Ovary (tissue), 9 donors: ENCODE data around the gene SYT11. TPM values are rescaled to one million over a fixed set of nuclear protein-coding genes. Genes with fewer than 3 reads are reported as not detected.
"Not testable (repeated sequence)": the region's sequence is repeated elsewhere in the genome, so short reads cannot be mapped to it uniquely, and the experiment has no call there.

ENCODE experiments used
- DNase-seq, 5 donors: peaks; one replicate each; pipeline ENCODE4 v3.0.0-alpha.2; 2019 to 2020
- H3K27ac ChIP-seq, 2 donors: fragments of 200-600 bp; one replicate each; pipeline versions ENCODE4 v1.5.1 to v1.8.0; 2019 to 2022
- H3K27me3 ChIP-seq: fragments of 200-600 bp; one replicate; pipeline ENCODE4 v1.8.0; 2022
- H3K36me3 ChIP-seq: fragments of 200-600 bp; sonication (generic); one replicate; pipeline ENCODE4 v1.5.1; 2019
- H3K4me1 ChIP-seq: one replicate; pipeline ENCODE4 v1.8.1; 2013; ENCODE audit warnings: mild to moderate bottlenecking, moderate library complexity; ENCODE audit not compliant: insufficient read depth
- H3K4me3 ChIP-seq: fragments of 200-600 bp; sonication (generic); one replicate; pipeline ENCODE4 v1.5.1; 2017
- H3K9me3 ChIP-seq, 2 donors: fragments of 200-600 bp in 1 of 2; sonication (generic) in 1 of 2; one replicate each; pipeline versions ENCODE4 v1.5.1 to v1.8.1; 2013 to 2019; ENCODE audit warnings: mild to moderate bottlenecking in 1 of 2, moderate library complexity in 1 of 2
- CTCF ChIP-seq, 3 donors: fragments of 450-650 bp in 2 of 3; fragments of 200-600 bp in 1 of 3; IDR thresholded peaks; one replicate each; pipeline versions ENCODE4 v1.5.1 to v1.8.0; 2016 to 2022; ENCODE audit warnings: antibody characterized with exemption in 3 of 3, mild to moderate bottlenecking in 1 of 3
- EP300 ChIP-seq: sonication (generic); formaldehyde crosslinking; IDR thresholded peaks from one replicate; pipeline ENCODE4 v1.6.1; 2017; ENCODE audit warnings: antibody characterized with exemption
- POLR2A ChIP-seq: fragments of 450-650 bp; IDR thresholded peaks from one replicate; pipeline ENCODE4 v1.6.1; 2017; ENCODE audit warnings: antibody characterized with exemption, mild to moderate bottlenecking, moderate library complexity
- WGBS, 3 donors: extraction: QIAGEN DNeasy Blood & Tissue Kit in 1 of 3; methylation state at CpG; one replicate each; pipeline versions ENCODE4 v1.1.5 to v1.1.7; 2013 to 2017; 5-methylcytosine and 5-hydroxymethylcytosine counted together
- intact Hi-C, 4 donors: fragments of 100-400 bp; cut with DNase I; formaldehyde crosslinking; loops; one replicate each; pipeline versions ENCODE4 v1.11.0 to v1.15.1; 2022 to 2023
- polyA plus RNA-seq, 2 donors: library from polyadenylated mRNA; stranded (reverse); fragments of 200-250 nt in 1 of 2; fragments of 350-450 nt in 1 of 2; fragmentation: Illumina TruSeq in 1 of 2; extraction: RNeasy Lipid Tissue Mini Kit (QIAGEN cat#74804) in 1 of 2; gene quantifications; one replicate each; pipeline ENCODE4 v1.2.3, GENCODE V29; 2013 to 2014
- total RNA-seq, 7 donors: library from RNA; depleted of rRNA in 2 of 7; stranded (reverse); fragments of >200 nt in 2 of 7; fragmentation: NEBNext Ultra II Directional in 3 of 7; extraction: Animal tissue kit (Norgen Biotek cat#: 25700) in 3 of 7; gene quantifications; one replicate each; pipeline versions ENCODE4 v1.1.0 to v1.2.4, GENCODE V29; 2016 to 2023
- donor health status: DM: no; HTN: no; CAD: no; lungs with moderate emphysema.
- donor health status: DM: no; HTN: no; CAD: no.
- donor health status: Bipolar disorder and iron deficiency.
- donor health status: DM: yes; HTN: yes; CAD: no.
- donor health status: DM: no; HTN: no; CAD: no.
- donor health status: DM: yes; HTN: yes; CAD: no.

Gene SYT11
- total and polyA plus RNA-seq, 9 donors, result 10.1 to 48.9 (median 19.7) TPM

GRCh38 chr1:155831279-155831976 is 27.9 kb upstream of the SYT11 start:
- intact Hi-C loops, result no loop called here
- Histone ChIP-seq H3K9me3 (no peaks in the 10 kb centered on the region), H3K4me3 (no peak overlapping the region), H3K4me1 (no peaks in the 10 kb centered on the region), H3K27me3 (no peaks in the 10 kb centered on the region), H3K36me3 (no peaks in the 10 kb centered on the region), H3K27ac (no peak overlapping the region)
- 96 to 98% (median 97%) methylated on average over 7 of the region's 7 CpGs for WGBS, 3 donors
- no peak for DNase-seq
- no peak for TF ChIP-seq EP300
- no peak for TF ChIP-seq CTCF (IDR thresholded peaks at IDR 0.05)
- TF ChIP-seq POLR2A, result no peak

- Histone ChIP-seq H3K9me3 (no peaks in the 10 kb centered on the region), H3K4me1 (no peaks in the 10 kb centered on the region), H3K27me3 (no peaks in the 10 kb centered on the region), H3K4me3 (no peak overlapping the region), H3K36me3 (no peaks in the 10 kb centered on the region), H3K27ac (no peak overlapping the region)
- intact Hi-C loops, result no loop called here
- no peak for DNase-seq
- whole genome bisulfite sequencing, 3 donors, result 65 to 73% (median 67%) methylated on average over 1 of the region's 1 CpG
- TF ChIP-seq POLR2A, result no peak
- TF ChIP-seq CTCF (IDR thresholded peaks at IDR 0.05), result no peak
- TF ChIP-seq EP300, result no peak
Observed at GRCh38 chr1:155833665-155834295, 25.6 kb upstream of the SYT11 start.

- WGBS, 3 donors, result 88 to 97% (median 94%) methylated on average over 11 of the region's 11 CpGs
- no peaks in the 10 kb centered on the region for H3K9me3 ChIP-seq
- TF ChIP-seq CTCF (IDR thresholded peaks at IDR 0.05), result no peak
- no peak for TF ChIP-seq POLR2A
- TF ChIP-seq EP300, result no peak
- H3K4me1 ChIP-seq, result no peaks in the 10 kb centered on the region
- H3K36me3 ChIP-seq, result no peaks in the 10 kb centered on the region
- intact Hi-C loops, result no loop called here
- DNase-seq, result no peak
- no peak overlapping the region for H3K4me3 ChIP-seq
- no peak overlapping the region for H3K27ac ChIP-seq
- no peaks in the 10 kb centered on the region for H3K27me3 ChIP-seq
Observed at GRCh38 chr1:155834296-155834926, 25.0 kb upstream of the SYT11 start.

- H3K9me3 ChIP-seq, H3K4me1 ChIP-seq, H3K27me3 ChIP-seq, DNase-seq, H3K4me3 ChIP-seq, H3K27ac ChIP-seq, H3K36me3 ChIP-seq, intact Hi-C loops: not testable (repeated sequence)
- 83 to 88% (median 86%) methylated on average over 9 of the region's 9 CpGs for WGBS, 3 donors
Observed at GRCh38 chr1:155834927-155835399, 24.4 kb upstream of the SYT11 start.

GRCh38 chr1:155835548-155835947 is 23.8 kb upstream of the SYT11 start:
- 96 to 99% (median 96%) methylated on average over 6 of the region's 6 CpGs for WGBS, 3 donors
- no peaks in the 10 kb centered on the region for H3K9me3 ChIP-seq
- no peak overlapping the region for H3K4me3 ChIP-seq
- DNase-seq, result no peak
- intact Hi-C loops, result no loop called here
- H3K27ac ChIP-seq, result no peak overlapping the region
- TF ChIP-seq POLR2A (no peak), EP300 (no peak), CTCF (IDR thresholded peaks at IDR 0.05) (no peak)
- H3K27me3 ChIP-seq, result no peaks in the 10 kb centered on the region
- H3K36me3 ChIP-seq, result no peaks in the 10 kb centered on the region
- no peaks in the 10 kb centered on the region for H3K4me1 ChIP-seq
